Caco-2 (cell line): ENCODE measurements around the gene TBCC. TPM values are rescaled to one million over a fixed set of nuclear protein-coding genes. Genes with fewer than 3 reads are reported as not detected.
"Not testable (repeated sequence)": the region's sequence is repeated elsewhere in the genome, so short reads cannot be mapped to it uniquely, and the experiment has no call there.

Source experiments
- BruUV-seq: library from RNA; stranded (reverse); fragments of 400-500 nt; replicated peaks from 2 replicates; lab custom pipeline; 2021; lab: Mats Ljungman, UMichigan
- CTCF ChIA-PET: fragments of 300-600 bp; sonication (Branson Sonifier 250); formaldehyde crosslinking; loops from one replicate; lab custom pipeline; 2022; ENCODE audit warnings: antibody characterized with exemption; lab: Charles Lee
- POLR2A ChIA-PET: fragments of 300-600 bp; sonication (Branson Sonifier 250); formaldehyde crosslinking; loops from one replicate; lab custom pipeline; 2022; ENCODE audit warnings: antibody characterized with exemption; lab: Charles Lee
- DNase-seq, 2 experiments: peaks; one replicate each; pipeline versions ENCODE4 v3.0.0 to v3.0.0-alpha.2; 2020 to 2022
- H3K27me3 ChIP-seq: replicated peaks from 2 replicates; pipeline ENCODE4 v1.6.0; 2011; ENCODE audit warnings: low read length; ENCODE audit not compliant: control insufficient read depth, insufficient read depth
- H3K36me3 ChIP-seq: 2 replicates; pipeline ENCODE4 v1.5.1; 2011; ENCODE audit warnings: low read length; ENCODE audit not compliant: control insufficient read depth, insufficient read depth
- H3K4me1 ChIP-seq: fragments of 250-450 bp; sonication (Bioruptor Pico); 2 replicates; pipeline ENCODE4 v1.5.1; 2020; ENCODE audit warnings: mild to moderate bottlenecking
- H3K4me3 ChIP-seq: 2 replicates; pipeline ENCODE4 v1.5.1; 2011; ENCODE audit warnings: low read depth, mild to moderate bottlenecking, control low read depth, low read length
- H3K9me3 ChIP-seq: fragments of 250-450 bp; sonication (Bioruptor Pico); 2 replicates; pipeline ENCODE4 v1.5.1; 2020; ENCODE audit warnings: mild to moderate bottlenecking, moderate library complexity
- H3K27ac Mint-ChIP-seq: one replicate; pipeline ENCODE4 v1.8.0; 2022; ENCODE audit warnings: mixed read lengths; ENCODE audit not compliant: unreplicated experiment
- H3K27me3 Mint-ChIP-seq: one replicate; pipeline ENCODE4 v1.8.0; 2022; ENCODE audit warnings: mixed read lengths; ENCODE audit not compliant: insufficient read depth, unreplicated experiment
- H3K36me3 Mint-ChIP-seq: one replicate; pipeline ENCODE4 v1.8.0; 2022; ENCODE audit warnings: mild to moderate bottlenecking, mixed read lengths; ENCODE audit not compliant: insufficient read depth, unreplicated experiment
- H3K4me1 Mint-ChIP-seq: one replicate; pipeline ENCODE4 v1.8.0; 2022; ENCODE audit warnings: low read depth, mixed read lengths; ENCODE audit not compliant: unreplicated experiment
- H3K4me3 Mint-ChIP-seq: one replicate; pipeline ENCODE4 v1.8.0; 2022; ENCODE audit warnings: mild to moderate bottlenecking, moderate library complexity, mixed read lengths; ENCODE audit not compliant: unreplicated experiment
- H3K9me3 Mint-ChIP-seq: one replicate; pipeline ENCODE4 v1.8.0; 2022; ENCODE audit warnings: mixed read lengths; ENCODE audit not compliant: unreplicated experiment
- CTCF ChIP-seq, 2 experiments: fragments of 200-600 bp in 1 of 2; IDR thresholded peaks; 1 replicate in 1 of 2; 2 replicates in 1 of 2; pipeline versions ENCODE4 v1.5.1 to v1.8.0; 2011 to 2022; ENCODE audit warnings: antibody characterized with exemption in 1 of 2, control low read depth in 1 of 2, inconsistent platforms in 1 of 2, low read depth in 1 of 2, low read length in 1 of 2, mild to moderate bottlenecking in 1 of 2, moderate library complexity in 1 of 2; ENCODE audit not compliant: insufficient read depth in 1 of 2, severe bottlenecking in 1 of 2, unreplicated experiment in 1 of 2
- intact Hi-C: fragments of 100-400 bp; cut with micrococcal nuclease; formaldehyde crosslinking; loops from one replicate; pipeline ENCODE4 v1.10.0; 2022; ENCODE audit not compliant: unreplicated experiment
- total RNA-seq: library from RNA; stranded (reverse); gene quantifications from 2 replicates; pipeline ENCODE4 v1.2.3, GENCODE V29; 2022

The TBCC gene
- total RNA-seq, 1 experiment from 2014 or later: 20.4 TPM

DNA sequence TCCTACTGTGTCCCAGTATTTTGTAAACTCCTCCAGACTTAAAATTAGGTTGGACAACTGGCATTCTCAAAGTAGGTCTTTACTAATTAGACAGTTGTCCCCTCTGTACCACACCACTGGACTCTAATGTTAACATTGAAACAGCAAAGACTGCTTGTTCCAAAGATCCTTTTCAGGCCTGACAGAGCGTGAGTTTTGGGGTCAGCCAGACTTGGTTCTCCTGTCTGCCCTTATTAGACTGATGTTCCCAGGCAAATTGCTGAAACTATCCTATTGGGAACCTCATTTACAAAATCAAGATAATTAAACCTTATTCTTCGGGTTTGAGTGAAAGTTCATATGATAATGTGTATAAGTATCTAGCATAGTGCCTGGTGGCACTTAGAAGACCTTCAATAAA lies 32.2 kb upstream of the TBCC start:
- Mint-ChIP-seq H3K27me3 (no peaks in the 10 kb centered on the region), H3K4me3 (no peak overlapping the region), H3K27ac (no peak overlapping the region), H3K36me3 (peaks cover 19% of the 10 kb centered on the region), H3K9me3 (no peaks in the 10 kb centered on the region), H3K4me1 (no peaks in the 10 kb centered on the region)
- no peak for TF ChIP-seq CTCF (IDR thresholded peaks at IDR 0.05; ENCODE audit: insufficient read depth in 1 of 2, low read depth in 1 of 2, low read length in 1 of 2, severe bottlenecking in 1 of 2, unreplicated experiment in 1 of 2)
- intact Hi-C loops: no loop called here
- CTCF ChIA-PET: no interaction called here
- Histone ChIP-seq H3K4me3 (no peak overlapping the region), H3K27me3 (no peaks in the 10 kb centered on the region), H3K9me3 (no peaks in the 10 kb centered on the region), H3K4me1 (peaks cover 23% of the 10 kb centered on the region), H3K36me3 (no peaks in the 10 kb centered on the region)
- DNase-seq: no peak
- no TSS peak for BruUV-seq
- POLR2A ChIA-PET: no interaction called here

DNA sequence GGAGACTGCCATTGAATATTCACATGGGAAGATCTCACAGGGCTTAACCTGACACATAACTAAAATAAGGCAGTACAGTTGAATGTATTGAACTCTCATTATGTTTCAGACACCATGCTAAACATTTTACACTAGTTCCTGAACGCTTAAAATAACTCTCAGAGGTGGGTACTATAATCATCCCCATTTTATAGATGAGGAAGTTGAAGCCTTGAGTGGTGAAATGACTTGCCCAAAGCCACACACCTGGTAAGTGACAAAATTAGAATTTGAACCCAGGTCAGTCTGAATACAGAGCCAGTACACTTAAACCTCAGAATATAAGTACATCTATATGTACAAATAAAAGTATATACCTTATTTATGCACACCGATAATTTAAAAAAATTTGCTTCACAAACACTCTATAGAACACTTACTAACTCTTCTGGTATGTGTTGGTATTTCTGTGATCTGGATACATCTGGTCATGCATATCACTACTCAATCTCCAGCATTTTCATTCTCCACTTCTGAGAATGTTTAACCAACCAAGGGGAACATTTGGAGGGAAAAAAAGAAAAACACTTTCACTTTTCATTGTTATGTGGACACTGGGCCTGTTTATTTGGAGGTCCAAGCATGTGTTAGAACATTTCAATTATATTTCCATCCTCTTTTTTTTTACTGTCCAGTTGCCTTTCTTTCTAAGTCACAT lies 31.4 kb upstream of the TBCC start:
- Histone ChIP-seq H3K27me3 (no peaks in the 10 kb centered on the region), H3K4me1 (peaks cover 23% of the 10 kb centered on the region), H3K9me3 (no peaks in the 10 kb centered on the region), H3K4me3 (no peak overlapping the region), H3K36me3 (no peaks in the 10 kb centered on the region)
- Mint-ChIP-seq H3K4me1 (no peaks in the 10 kb centered on the region), H3K4me3 (no peak overlapping the region), H3K36me3 (peaks cover 13% of the 10 kb centered on the region), H3K27ac (no peak overlapping the region), H3K27me3 (no peaks in the 10 kb centered on the region), H3K9me3 (no peaks in the 10 kb centered on the region)
- no peak for DNase-seq
- CTCF ChIA-PET: no interaction called here
- BruUV-seq: no TSS peak
- POLR2A ChIA-PET: no interaction called here
- TF ChIP-seq CTCF (IDR thresholded peaks at IDR 0.05; ENCODE audit: insufficient read depth in 1 of 2, low read depth in 1 of 2, low read length in 1 of 2, severe bottlenecking in 1 of 2, unreplicated experiment in 1 of 2): no peak
- intact Hi-C loops: no loop called here

DNA sequence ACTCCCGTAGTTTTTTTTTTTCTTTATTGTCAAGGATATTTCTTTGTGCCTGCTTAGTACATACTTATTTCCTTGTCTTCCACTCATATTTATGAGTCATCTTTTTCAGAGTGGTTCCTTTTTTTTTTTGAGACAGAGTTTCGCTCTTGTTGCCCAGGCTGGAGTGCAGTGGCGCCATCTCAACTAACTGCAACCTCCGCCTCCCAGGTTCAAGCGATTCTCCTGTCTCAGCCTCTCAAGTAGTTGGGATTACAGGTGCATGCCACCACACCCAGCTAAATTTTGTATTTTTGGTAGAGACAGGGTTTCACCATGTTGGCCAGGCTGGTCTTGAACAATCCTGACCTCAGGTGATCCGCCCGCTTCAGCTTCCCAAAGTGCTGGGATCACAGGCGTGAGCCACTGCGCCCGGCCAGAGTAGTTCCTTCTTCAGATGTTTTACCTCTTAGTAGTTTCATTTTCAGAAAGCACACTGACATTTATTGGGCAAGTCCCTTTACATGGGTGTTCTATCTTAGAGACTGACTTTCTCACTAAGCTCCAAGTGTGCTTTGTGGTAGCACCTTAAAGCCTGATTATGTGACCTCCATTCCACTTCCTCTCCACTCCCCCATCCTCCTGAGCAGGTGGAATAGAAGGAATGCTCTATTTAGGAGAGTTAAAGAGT lies 29.1 kb upstream of the TBCC start:
- H3K4me1 ChIP-seq: peaks cover 10% of the 10 kb centered on the region; the same call in 1 of the 2 replicates
- H3K36me3 Mint-ChIP-seq, H3K4me3 ChIP-seq, H3K27ac Mint-ChIP-seq, H3K9me3 ChIP-seq, H3K4me3 Mint-ChIP-seq, DNase-seq, POLR2A ChIA-PET, H3K36me3 ChIP-seq, H3K9me3 Mint-ChIP-seq, intact Hi-C loops, H3K4me1 Mint-ChIP-seq, H3K27me3 ChIP-seq, H3K27me3 Mint-ChIP-seq, BruUV-seq: not testable (repeated sequence)
- CTCF ChIA-PET: interaction anchor here (0.6 kb wide), 1 partner anchor 611 kb away, joined by 3 read pairs; no protein-coding TSS in a partner anchor
